Small intestine (tissue), 7 donors: Measurements from ENCODE around the gene KMT2C. TPM values are rescaled to one million over a fixed set of nuclear protein-coding genes. Genes with fewer than 3 reads are reported as not detected.
A peak's percentile ranks its signal among the peaks of the same experiment; 100 is the strongest.

Experiments used
- DNase-seq, 2 donors: peaks; one replicate each; pipeline versions ENCODE4 v3.0.0 to v3.0.0-alpha.2; 2013
- FAIRE-seq: peaks from 2 replicates; lab custom pipeline; 2012; peaks lifted over from hg19 to GRCh38; lab: Jason Lieb, UNC
- H3K27ac ChIP-seq, 3 donors: one replicate each; pipeline ENCODE4 v1.5.1; 2013; ENCODE audit warnings: low read length in 2 of 3, mild to moderate bottlenecking in 2 of 3, control low read depth in 1 of 3, inconsistent platforms in 1 of 3, low read depth in 1 of 3, moderate library complexity in 1 of 3
- H3K27me3 ChIP-seq, 3 donors: one replicate each; pipeline ENCODE4 v1.6.1; 2013; ENCODE audit warnings: low read length in 3 of 3, inconsistent platforms in 1 of 3; ENCODE audit not compliant: control insufficient read depth in 3 of 3, insufficient read depth in 3 of 3
- H3K36me3 ChIP-seq, 3 donors: one replicate each; pipeline ENCODE4 v1.6.1; 2013; ENCODE audit warnings: low read length in 3 of 3, inconsistent platforms in 1 of 3, low read depth in 1 of 3, mild to moderate bottlenecking in 1 of 3, moderate library complexity in 1 of 3; ENCODE audit not compliant: control insufficient read depth in 3 of 3, insufficient read depth in 2 of 3
- H3K4me1 ChIP-seq, 3 donors: one replicate each; pipeline ENCODE4 v1.6.1; 2013; ENCODE audit warnings: low read length in 2 of 3, inconsistent platforms in 1 of 3, low read depth in 1 of 3, mild to moderate bottlenecking in 1 of 3, moderate library complexity in 1 of 3; ENCODE audit not compliant: control insufficient read depth in 3 of 3, insufficient read depth in 2 of 3
- H3K4me3 ChIP-seq, 3 donors: one replicate each; pipeline ENCODE4 v1.5.1; 2013; ENCODE audit warnings: low read length in 3 of 3, control low read depth in 1 of 3, inconsistent platforms in 1 of 3, low read depth in 1 of 3, mild to moderate bottlenecking in 1 of 3, moderate library complexity in 1 of 3
- H3K9me3 ChIP-seq, 2 donors: one replicate each; pipeline ENCODE4 v1.6.1; 2013; ENCODE audit warnings: low read depth in 1 of 2, low read length in 1 of 2; ENCODE audit not compliant: control insufficient read depth in 2 of 2, insufficient read depth in 1 of 2
- WGBS, 3 donors: extraction: QIAGEN DNeasy Blood & Tissue Kit; methylation state at CpG; one replicate each; pipeline ENCODE4 v1.1.7; 2013; 5-methylcytosine and 5-hydroxymethylcytosine counted together
- polyA plus RNA-seq, 4 donors: library from polyadenylated mRNA; stranded (reverse) in 3 of 4; unstranded in 1 of 4; fragments of 200-250 nt in 3 of 4; fragments of 120-200 nt in 1 of 4; gene quantifications; one replicate each; pipeline versions ENCODE4 v1.2.1 to v1.2.3, GENCODE V29; 2013
- donor health status: healthy with polysubstance abuse.
- donor health status: control.
- donor health status: control.
- donor health status: Bipolar disorder and iron deficiency.
- donor health status: healthy.

The KMT2C gene
- polyA plus RNA-seq, 4 donors: 5.7 to 34.8 (median 8.6) TPM

DNA sequence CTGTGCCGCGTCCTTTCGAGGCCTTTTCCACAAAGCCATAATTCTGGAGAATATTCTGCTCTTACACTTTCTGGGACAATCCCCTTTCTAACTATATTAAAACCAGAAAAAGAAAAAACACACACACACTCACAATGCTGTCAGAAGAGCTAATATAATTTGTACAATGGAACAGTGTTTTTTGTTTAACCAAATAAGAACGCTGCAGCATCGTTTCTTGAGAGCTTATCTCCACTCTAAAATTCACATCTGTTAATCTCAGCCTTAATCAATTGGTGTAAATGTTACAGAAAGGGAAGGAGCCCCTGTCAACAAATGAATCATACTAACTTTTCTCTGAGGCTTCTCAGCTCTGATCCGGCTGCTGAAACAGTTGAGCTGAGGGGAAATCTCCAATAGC, 286.4 kb downstream of the KMT2C start:
- 72 to 83% (median 78%) methylated on average over 6 of the region's 6 CpGs for WGBS, 3 donors
- DNase-seq (no peak), FAIRE-seq (no peak)
- no peaks in the 10 kb centered on the region for H3K27me3 ChIP-seq
- H3K4me3 ChIP-seq: no peak overlapping the region
- no peak overlapping the region for H3K27ac ChIP-seq
- H3K9me3 ChIP-seq: no peaks in the 10 kb centered on the region
- no peaks in the 10 kb centered on the region for H3K4me1 ChIP-seq
- H3K36me3 ChIP-seq: peaks cover 18 to 54% (median 35%) of the 10 kb centered on the region in 3 donors

GRCh38 chr7:152148706-152149105, 287.1 kb downstream of the KMT2C start:
- 93 to 94% (median 93%) methylated on average over 5 of the region's 5 CpGs for WGBS, 3 donors
- DNase-seq (no peak), FAIRE-seq (no peak)
- Histone ChIP-seq H3K4me3 (no peak overlapping the region), H3K36me3 (peaks cover 21 to 51% (median 36%) of the 10 kb centered on the region in 3 donors), H3K27me3 (no peaks in the 10 kb centered on the region), H3K9me3 (no peaks in the 10 kb centered on the region), H3K4me1 (no peaks in the 10 kb centered on the region), H3K27ac (no peak overlapping the region)

GRCh38 chr7:152145853-152146466, 289.8 kb downstream of the KMT2C start:
- no peak overlapping the region for H3K4me3 ChIP-seq
- H3K27me3 ChIP-seq: no peaks in the 10 kb centered on the region
- DNase-seq (peak; percentile 48 to 58), FAIRE-seq (no peak)
- H3K4me1 ChIP-seq: no peaks in the 10 kb centered on the region
- H3K9me3 ChIP-seq: no peaks in the 10 kb centered on the region
- no peak overlapping the region for H3K27ac ChIP-seq
- WGBS, 3 donors: 72 to 76% (median 74%) methylated on average over 4 of the region's 4 CpGs
- peaks cover 23 to 51% (median 25%) of the 10 kb centered on the region in 3 donors for H3K36me3 ChIP-seq

DNA sequence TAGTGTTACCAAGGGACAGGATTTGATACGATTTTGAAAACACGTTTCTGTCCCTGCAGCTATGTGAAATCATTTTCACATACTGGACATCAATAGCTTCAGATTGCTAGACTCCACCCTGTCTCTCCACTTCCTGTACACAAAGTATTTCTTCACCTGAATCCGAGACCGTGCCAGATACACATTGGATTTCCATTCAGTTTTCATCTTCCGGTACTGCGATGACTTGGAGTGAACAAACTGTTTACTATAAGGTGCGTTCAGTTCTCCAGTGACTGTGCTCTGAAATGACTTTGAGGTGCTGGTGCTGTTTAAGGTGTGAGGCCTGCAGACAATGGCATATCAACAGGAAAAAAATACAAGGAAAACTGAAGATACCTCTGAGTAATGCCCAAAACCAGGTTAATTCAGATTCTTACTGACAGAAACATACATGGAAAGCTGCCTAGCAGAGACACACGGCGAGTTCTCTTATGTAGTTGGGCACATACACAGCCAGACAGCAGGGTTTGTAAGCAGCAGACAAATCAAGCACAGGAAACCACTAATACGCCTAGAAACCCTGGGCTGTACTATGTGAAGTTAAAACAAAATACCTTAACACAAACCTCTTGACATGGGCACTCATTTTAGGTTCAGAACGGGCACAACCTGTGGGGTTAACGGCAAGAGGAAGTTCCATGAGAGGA, 291.1 kb downstream of the KMT2C start:
- DNase-seq (peak in 1 of 2 donors; percentile 3), FAIRE-seq (no peak)
- no peaks in the 10 kb centered on the region for H3K27me3 ChIP-seq
- no peaks in the 10 kb centered on the region for H3K4me1 ChIP-seq
- 75 to 87% (median 75%) methylated on average over 12 of the region's 12 CpGs for WGBS, 3 donors
- no peaks in the 10 kb centered on the region for H3K9me3 ChIP-seq
- H3K36me3 ChIP-seq: peaks cover 18 to 53% (median 25%) of the 10 kb centered on the region in 3 donors
- peak overlapping the region in 1 of 3 donors; percentile 13 for H3K27ac ChIP-seq
- H3K4me3 ChIP-seq: no peak overlapping the region

DNA sequence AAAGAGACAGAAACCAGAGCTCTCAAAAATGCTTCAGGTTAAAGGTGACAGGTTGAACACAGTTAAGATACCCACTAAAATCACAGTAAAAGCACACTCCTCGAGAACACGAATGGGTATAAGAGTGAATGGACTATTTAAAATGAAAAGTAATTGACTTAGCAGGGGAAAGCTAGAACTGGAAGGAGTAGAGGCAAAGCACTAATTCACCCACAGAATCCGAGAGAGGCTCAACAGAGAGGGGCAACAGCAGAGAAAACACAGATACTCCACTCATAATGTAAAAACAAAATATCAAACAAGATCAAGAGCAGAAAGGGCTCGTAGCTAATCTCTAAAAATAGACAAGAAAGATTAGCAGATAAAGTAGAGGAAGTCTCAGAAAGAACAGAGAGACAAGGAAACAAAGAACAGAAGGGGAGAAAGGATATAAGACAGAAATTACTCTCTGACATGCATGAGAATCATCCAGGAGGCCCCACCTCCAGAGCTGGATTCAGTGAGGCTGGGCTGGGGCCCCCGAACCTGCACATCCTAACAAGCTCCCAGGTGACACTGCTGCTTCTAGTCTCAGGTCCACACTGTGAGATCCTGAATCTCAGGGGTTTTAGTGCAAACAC, 292.7 kb downstream of the KMT2C start:
- 62 to 85% (median 77%) methylated on average over 5 of the region's 5 CpGs for WGBS, 3 donors
- Histone ChIP-seq H3K9me3 (no peaks in the 10 kb centered on the region), H3K4me1 (no peaks in the 10 kb centered on the region), H3K27ac (peak overlapping the region in 1 of 3 donors; percentile 27), H3K36me3 (peaks cover 18 to 55% (median 30%) of the 10 kb centered on the region in 3 donors), H3K27me3 (no peaks in the 10 kb centered on the region), H3K4me3 (no peak overlapping the region)
- FAIRE-seq (no peak), DNase-seq (no peak)

- no peaks in the 10 kb centered on the region for H3K9me3 ChIP-seq
- no peak overlapping the region for H3K27ac ChIP-seq
- peaks cover 0 to 2% (median 0%) of the 10 kb centered on the region in 3 donors for H3K4me1 ChIP-seq
- peaks cover 15 to 61% (median 27%) of the 10 kb centered on the region in 3 donors for H3K36me3 ChIP-seq
- DNase-seq (no peak), FAIRE-seq (no peak)
- H3K4me3 ChIP-seq: no peak overlapping the region
- WGBS, 3 donors: 95 to 98% (median 98%) methylated on average over 2 of the region's 2 CpGs
- no peaks in the 10 kb centered on the region for H3K27me3 ChIP-seq
These were observed 295.2 kb downstream of the KMT2C start for GRCh38 chr7:152140560-152140959.

DNA sequence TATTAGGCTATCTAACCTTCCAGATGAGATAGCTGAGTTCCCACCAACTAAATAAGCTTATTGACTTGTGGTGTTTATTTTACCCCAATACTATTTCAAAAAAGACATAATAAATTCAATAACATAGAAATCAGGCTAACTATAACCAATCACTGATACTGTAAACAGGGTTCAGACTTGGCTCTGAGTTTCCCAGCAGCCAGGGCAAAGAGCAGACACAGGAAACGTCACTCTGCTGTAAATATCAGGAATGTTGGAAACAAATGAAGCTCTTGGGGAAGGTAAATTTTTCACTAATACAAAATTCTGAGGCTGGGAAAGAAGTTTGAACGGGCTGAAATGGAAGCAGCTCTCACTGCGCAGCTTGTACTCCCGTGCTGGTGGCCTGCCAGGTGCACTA, 295.7 kb downstream of the KMT2C start:
- 86 to 89% (median 87%) methylated on average over 4 of the region's 4 CpGs for WGBS, 3 donors
- H3K9me3 ChIP-seq: no peaks in the 10 kb centered on the region
- DNase-seq: no peak
- no peak overlapping the region for H3K4me3 ChIP-seq
- peaks cover 15 to 60% (median 25%) of the 10 kb centered on the region in 3 donors for H3K36me3 ChIP-seq
- FAIRE-seq: no peak
- H3K27ac ChIP-seq: no peak overlapping the region
- no peaks in the 10 kb centered on the region for H3K27me3 ChIP-seq
- H3K4me1 ChIP-seq: peaks cover 0 to 2% (median 0%) of the 10 kb centered on the region in 3 donors

GRCh38 chr7:152137476-152138025, 298.3 kb downstream of the KMT2C start:
- Histone ChIP-seq H3K27me3 (no peaks in the 10 kb centered on the region), H3K9me3 (no peaks in the 10 kb centered on the region), H3K4me1 (peaks cover 0 to 2% (median 0%) of the 10 kb centered on the region in 3 donors), H3K4me3 (no peak overlapping the region), H3K27ac (no peak overlapping the region), H3K36me3 (peaks cover 11 to 64% (median 14%) of the 10 kb centered on the region in 3 donors)
- DNase-seq: no peak
- 79 to 87% (median 86%) methylated on average over 7 of the region's 7 CpGs for WGBS, 3 donors
- no peak for FAIRE-seq
